GM12878 (cell line): Measurements from ENCODE around the gene RASSF4.
A peak's percentile ranks its signal among the peaks of the same experiment; 100 is the strongest.

Source experiments
- GATAD2B ChIP-seq: fragments of 450-650 bp; conservative IDR thresholded peaks from 2 replicates; pipeline ENCODE4 v1.6.1; 2017; ENCODE audit warnings: low read depth, mild to moderate bottlenecking, moderate library complexity
- JUNB ChIP-seq: IDR thresholded peaks from 2 replicates; pipeline ENCODE4 v1.6.1; 2016; ENCODE audit warnings: antibody characterized with exemption, mild to moderate bottlenecking
- REST ChIP-seq: IDR thresholded peaks from 2 replicates; pipeline ENCODE4 v1.6.1; 2012; ENCODE audit warnings: mild to moderate bottlenecking, low read depth, low read length

DNA sequence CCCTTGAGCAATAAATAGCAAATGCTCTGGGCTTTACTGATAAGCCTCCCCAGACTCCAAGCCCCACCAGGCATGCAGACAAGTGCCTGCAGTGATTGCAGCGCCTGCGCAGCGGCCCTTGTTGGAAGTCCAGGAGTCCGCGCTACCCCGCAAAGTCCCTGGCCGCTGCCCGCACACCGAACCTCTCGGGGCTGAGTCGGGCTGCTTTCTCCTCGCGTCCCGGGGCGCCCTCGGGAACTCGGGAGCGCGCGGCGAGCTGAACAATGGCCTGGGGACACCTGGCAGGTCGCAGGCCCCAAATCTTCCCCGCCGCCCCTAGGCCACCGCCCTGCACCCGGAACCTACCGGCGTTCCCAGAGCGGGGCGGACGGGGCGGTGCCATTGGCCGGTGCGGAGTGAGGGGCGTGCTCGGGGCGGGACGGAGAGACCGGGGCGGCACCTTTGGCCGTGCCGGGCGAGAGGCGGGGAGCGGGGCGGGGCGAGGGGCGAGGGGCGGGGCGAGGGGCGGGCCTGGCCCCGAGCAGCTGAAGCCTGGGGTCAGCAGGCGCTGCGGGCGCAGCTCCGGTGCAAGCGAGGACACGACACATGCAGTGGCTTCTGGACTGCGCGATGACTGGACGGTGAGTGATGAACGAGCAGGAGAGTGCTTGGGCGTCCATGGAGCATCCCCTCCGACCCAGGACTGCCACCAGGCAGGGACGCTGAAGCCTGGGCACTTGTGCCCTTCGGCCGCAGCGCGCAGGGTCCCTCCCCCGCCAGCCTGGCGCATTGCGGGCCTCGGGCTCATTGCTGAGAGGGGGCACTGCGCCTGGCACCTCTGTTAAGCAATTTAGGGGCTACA lies at the start of gene RASSF4:
- TF ChIP-seq GATAD2B (peak; percentile 55; the same call in 1 of the 2 replicates), JUNB (no peak), REST (no peak)
